Stimulated activated CD4-positive, alpha-beta T cell treated with anti-CD3 and anti-CD28 coated beads, Interleukin-1b, Interleukin-23, amount 100 ng/mL, for 1 hour (primary cell): ENCODE measurements around the gene SGF29.
"Not testable (repeated sequence)": the region's sequence is repeated elsewhere in the genome, so short reads cannot be mapped to it uniquely, and the experiment has no call there.

Experiments used
- DNase-seq, 2 donors: peaks; one replicate each; pipeline ENCODE4 v3.0.0-alpha.2; 2020; ENCODE audit warnings: low read depth in 2 of 2

SGF29 gene

GRCh38 chr16:28596115-28596630, 42.5 kb downstream of the SGF29 start:
- DNase-seq = no peak

DNA sequence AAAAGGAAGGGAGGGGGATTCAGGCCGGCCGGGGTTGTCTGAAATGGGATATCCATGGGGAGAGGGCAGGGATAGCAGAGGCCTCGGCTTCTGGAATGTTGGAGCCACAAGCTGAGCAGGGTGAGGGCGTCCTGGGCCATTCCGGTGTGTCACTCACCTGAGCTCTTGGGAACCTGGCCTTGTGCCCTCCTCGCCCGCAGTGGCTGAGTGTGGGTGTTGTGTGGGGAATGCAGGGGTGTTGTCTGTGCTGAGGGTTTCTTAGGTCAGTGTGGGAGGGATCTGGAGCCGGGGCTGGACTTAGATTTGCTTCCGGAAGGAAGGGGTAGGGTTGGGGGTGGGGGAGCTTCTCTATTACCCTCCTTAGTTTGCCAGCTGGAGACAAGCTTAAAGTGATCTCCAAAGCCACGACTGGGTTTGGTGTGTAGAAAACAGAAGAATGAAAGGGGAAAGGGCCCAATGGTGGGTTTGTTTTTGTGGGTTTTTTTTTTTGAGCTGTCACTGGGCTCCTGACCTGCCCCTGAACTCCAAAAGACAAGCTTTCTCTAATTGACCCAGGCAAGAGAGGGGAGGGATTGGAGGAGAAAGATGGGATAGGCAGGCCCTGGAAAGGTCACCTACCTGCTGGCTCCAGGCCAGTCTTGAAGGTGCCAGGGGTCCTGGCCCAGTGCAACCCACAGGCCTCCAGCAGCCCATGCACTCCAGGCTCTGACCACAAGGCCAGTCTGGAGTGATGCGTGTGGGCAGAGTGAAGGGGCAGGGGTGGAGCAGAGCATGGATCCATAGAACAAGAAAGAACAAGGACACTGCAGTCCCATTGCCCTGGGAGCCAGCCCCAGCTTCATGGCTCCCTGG, 43.3 kb downstream of the SGF29 start, which contains the start of gene SULT1A2:
TSS of gene SULT1A2 (minus strand) at position 211 of the 852 bp plus-strand sequence. CDS start 1,120 bp downstream, outside the sequence.
- no peak for DNase-seq

- no peak for DNase-seq
Observed at GRCh38 chr16:28597692-28598261, 44.1 kb downstream of the SGF29 start.

DNA sequence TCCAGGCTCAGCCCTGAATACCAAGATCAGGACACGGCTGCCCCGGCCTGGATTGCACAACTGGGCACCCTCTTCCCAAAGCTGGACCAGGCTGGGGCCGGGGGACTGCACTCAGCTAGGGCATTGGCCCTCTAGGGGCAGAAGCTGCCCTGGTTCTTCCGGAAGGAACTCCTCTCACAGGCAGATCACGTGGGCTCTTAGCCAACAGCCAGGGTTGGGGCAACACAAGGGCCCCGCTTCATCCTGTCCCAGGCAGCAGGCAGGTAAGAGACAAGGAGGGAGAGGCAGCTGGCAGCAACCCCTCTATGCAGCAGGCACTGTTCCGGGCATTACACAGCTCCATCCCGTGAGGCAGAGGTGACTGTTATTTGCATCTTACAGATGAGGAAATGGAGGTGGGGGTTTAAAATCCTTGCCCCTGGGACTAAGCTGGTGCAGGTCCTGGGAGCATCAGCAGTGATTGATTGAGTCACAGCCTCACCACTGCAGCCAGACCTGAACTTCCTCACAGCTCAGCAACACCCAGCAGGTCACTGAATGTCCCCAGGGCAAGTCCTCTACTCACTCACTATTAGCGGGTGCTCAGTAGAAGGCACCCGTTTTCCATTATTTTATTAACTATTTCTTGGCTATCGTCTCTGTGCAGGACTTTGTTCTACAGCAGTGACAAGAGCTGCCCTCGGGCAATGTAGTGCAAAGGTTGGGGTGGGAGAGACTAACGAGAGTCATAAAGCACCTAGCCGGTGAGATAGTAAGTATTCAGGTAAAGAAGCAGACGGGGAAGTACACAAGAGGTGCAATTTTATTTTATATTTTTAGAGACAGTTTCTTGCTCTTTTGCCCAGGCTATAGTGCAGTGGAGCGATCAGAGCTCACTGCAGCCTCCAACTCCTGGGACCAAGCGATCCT, 45.9 kb downstream of the SGF29 start:
- DNase-seq = not testable (repeated sequence)

- DNase-seq = not testable (repeated sequence)
Observed at GRCh38 chr16:28600965-28601364, 47.2 kb downstream of the SGF29 start.

DNA sequence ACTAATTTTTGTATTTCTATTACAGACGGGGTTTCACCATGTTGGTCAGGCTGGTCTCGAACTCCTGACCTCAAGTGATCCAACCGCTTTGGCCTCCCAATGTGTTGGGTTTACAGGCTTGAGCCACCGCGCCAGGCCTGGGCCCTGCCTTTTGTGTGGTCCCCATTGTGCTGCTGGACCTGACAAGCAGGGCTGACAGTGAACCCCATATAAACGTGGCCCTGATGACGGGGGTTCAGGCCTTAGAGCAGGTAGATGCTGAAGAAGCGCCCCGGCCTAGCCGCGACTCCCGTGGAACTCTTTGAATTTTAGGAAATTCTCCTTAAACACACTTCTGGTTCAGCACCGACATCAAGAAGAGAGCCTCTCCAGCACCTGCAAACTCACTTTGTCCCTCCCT, 47.9 kb downstream of the SGF29 start:
- not testable (repeated sequence) for DNase-seq

DNA sequence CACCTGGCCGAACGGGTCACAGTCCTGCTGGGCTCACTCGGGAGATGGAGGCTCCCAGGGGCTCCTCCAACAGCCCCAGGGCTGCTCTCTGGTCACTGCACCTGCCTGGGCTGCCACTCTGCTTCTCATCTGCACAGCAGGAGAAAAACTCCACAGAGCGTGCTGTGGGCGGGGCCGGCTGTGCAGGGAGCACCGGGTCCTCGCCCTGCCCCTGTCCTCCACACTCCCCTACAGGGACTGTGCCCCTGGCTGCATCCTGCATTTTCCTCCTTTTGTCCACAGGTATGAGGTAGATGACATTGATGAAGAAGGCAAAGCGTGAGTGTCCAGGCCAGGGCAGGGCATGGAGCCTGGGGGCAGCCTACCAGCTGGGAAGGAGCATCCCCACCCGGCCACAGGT, 48.3 kb downstream of the SGF29 start:
- DNase-seq = not testable (repeated sequence)

DNA sequence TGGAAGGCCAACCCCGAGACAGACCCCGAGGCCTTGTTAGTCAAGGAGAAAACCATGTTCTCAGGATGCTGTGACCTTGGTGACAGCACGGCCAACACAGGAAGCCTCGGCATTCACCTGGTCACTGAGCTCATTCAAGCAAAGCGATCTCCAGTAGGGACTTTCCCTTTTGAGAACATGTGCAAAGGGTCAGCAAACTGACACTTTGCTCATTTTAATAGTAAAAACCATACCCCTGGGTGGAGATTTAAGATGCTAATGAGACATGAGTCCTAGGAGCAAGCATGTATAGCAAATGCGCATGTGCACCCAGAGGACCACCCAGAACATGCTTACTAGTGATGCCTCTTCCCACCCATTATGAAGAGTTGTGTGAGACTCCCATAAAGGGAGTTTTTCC, 48.8 kb downstream of the SGF29 start:
- no peak for DNase-seq

- DNase-seq = no peak
Observed at GRCh38 chr16:28603381-28604185, 49.9 kb downstream of the SGF29 start.

GRCh38 chr16:28604186-28604565, 50.5 kb downstream of the SGF29 start:
- DNase-seq = no peak

GRCh38 chr16:28606291-28607115, 52.8 kb downstream of the SGF29 start:
- no peak for DNase-seq

GRCh38 chr16:28607116-28607623, 53.5 kb downstream of the SGF29 start:
- DNase-seq = no peak

GRCh38 chr16:28607681-28608495, 54.2 kb downstream of the SGF29 start:
- not testable (repeated sequence) for DNase-seq

- not testable (repeated sequence) for DNase-seq
Observed at GRCh38 chr16:28608496-28608808, 54.7 kb downstream of the SGF29 start.

DNA sequence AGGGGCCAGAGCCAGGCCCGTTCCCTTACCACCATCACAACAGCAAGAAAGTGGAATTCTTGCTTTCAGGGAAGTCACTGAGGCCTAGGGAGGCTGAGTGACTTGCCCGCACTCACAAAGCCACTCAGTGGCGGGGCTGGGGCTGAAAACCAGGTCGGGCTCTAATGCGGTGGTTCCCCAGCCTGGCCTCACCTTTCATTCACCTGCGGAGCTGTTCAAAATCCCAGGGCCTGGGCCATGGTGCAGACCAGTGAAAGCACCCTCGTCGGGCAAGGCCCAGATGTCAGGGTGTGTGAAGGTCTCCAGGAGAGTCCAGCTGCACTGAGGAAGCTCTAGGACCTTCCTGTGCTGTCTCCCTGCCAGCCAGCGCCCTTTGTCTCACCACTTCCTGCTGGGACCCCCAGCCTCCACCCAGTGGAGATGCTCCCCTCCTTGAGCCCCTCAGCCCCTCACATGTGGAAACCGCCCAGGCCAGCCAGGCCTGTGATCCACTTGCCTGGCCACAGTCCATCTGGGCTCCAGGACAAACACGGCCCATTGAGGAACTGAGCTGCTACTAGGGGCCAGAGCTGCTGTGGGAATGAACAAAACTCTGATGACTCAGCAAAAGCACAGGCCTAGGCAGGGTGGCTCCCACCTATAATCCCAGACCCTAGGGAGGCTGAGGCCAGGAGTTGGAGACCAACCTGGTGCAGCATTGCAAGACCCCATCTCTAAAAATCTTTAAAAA, 55.3 kb downstream of the SGF29 start:
- not testable (repeated sequence) for DNase-seq

DNA sequence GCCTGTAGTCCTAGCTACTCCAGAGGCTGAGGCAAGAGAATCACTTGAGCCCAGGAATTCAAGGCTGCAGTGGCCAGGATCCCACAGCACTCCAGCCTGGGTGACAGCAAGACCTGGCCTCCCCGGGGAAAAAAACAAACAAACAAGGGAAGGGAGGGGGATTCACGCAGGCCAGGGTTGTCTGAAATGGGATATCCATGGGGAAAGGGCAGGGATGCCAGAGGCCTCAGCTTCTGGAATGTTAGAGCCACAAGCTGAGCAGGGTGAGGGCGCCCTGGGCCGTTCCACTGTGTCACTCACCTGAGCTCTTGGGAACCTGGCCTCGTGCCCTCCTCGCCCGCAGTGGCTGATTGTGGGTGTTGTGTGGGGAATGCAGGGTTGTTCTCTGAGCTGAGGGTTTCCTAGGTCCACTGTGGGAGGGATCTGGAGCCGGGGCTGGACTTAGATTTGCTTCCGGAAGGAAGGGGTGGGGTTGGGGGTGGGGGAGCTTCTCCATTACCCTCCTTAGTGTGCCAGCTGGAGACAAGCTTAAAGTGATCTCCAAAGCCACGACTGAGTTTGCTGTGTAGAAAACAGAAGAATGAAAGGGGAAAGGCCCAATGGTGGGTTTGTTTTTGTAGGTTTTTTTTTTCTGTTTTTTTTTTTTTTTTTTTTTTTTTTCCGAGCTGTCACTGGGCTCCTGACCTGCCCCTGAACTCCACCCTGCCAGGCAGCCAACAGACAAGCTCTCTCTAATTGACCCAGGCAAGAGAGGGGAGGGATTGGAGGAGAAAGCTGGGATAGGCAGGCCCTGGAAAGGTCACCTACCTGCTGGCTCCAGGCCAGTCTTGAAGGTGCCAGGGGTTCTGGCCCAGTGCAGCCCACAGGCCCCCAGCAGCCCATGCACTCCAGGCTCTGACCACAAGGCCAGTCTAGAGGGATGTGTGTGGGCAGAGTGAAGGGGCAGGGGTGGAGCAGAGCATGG, 56.2 kb downstream of the SGF29 start, which contains the start of gene SULT1A1:
TSS of gene SULT1A1 (minus strand) at position 414 of the 964 bp plus-strand sequence. CDS start 1,189 bp downstream, outside the sequence.
- DNase-seq = no peak

- no peak for DNase-seq
Observed at GRCh38 chr16:28610595-28611191, 57.0 kb downstream of the SGF29 start.
